ENCODE results near the gene PAX6. TPM values are rescaled to one million over a fixed set of nuclear protein-coding genes. Genes with fewer than 3 reads are reported as not detected.

The PAX6 gene
- total RNA-seq, 2 donors from 2014 or later: 0.39 TPM; not detected in 1

- Mint-ChIP-seq H3K9me3 (peaks cover 0 to 3% of the 10 kb centered on the region in 2 donors), H3K27ac (peak overlapping the region in 1 of 2 donors; percentile 86), H3K36me3 (peaks cover 0 to 35% of the 10 kb centered on the region in 2 donors)
- DNase-seq (ENCODE audit: low spot score in 2 of 2) (no peak), ATAC-seq (no peak)
These were observed 5.4 kb upstream of the PAX6 start for GRCh38 chr11:31816468-31817053.

- no peak for DNase-seq (ENCODE audit: low spot score in 2 of 2)
- peak overlapping the region in 1 of 2 donors; percentile 86 for H3K27ac Mint-ChIP-seq
- H3K9me3 Mint-ChIP-seq: no peaks in the 10 kb centered on the region
- peaks cover 0 to 33% of the 10 kb centered on the region in 2 donors for H3K36me3 Mint-ChIP-seq
- no peak for ATAC-seq
These were observed 4.8 kb upstream of the PAX6 start for GRCh38 chr11:31815711-31816467.

- H3K27ac Mint-ChIP-seq: no peak overlapping the region
- H3K9me3 Mint-ChIP-seq: no peaks in the 10 kb centered on the region
- peaks cover 0 to 41% of the 10 kb centered on the region in 2 donors for H3K36me3 Mint-ChIP-seq
- no peak for ATAC-seq
- DNase-seq (ENCODE audit: low spot score in 2 of 2): no peak
These were observed 3.2 kb upstream of the PAX6 start for GRCh38 chr11:31814176-31814868.

GRCh38 chr11:31813391-31814175 lies 2.5 kb upstream of the PAX6 start:
- H3K27ac Mint-ChIP-seq: no peak overlapping the region
- no peak for DNase-seq (ENCODE audit: low spot score in 2 of 2)
- H3K9me3 Mint-ChIP-seq: no peaks in the 10 kb centered on the region
- no peak for ATAC-seq
- peaks cover 0 to 46% of the 10 kb centered on the region in 2 donors for H3K36me3 Mint-ChIP-seq

- Mint-ChIP-seq H3K27ac (no peak overlapping the region), H3K9me3 (no peaks in the 10 kb centered on the region), H3K36me3 (peaks cover 0 to 50% of the 10 kb centered on the region in 2 donors)
- DNase-seq (ENCODE audit: low spot score in 2 of 2): no peak
- ATAC-seq: no peak
These were observed 1.6 kb upstream of the PAX6 start for GRCh38 chr11:31812383-31813381.

GRCh38 chr11:31809857-31810778 lies 1.0 kb downstream of the PAX6 start:
- DNase-seq (ENCODE audit: low spot score in 2 of 2) (no peak), ATAC-seq (peak in 1 of 2 donors; percentile 26)
- no peak overlapping the region for H3K27ac Mint-ChIP-seq
- H3K36me3 Mint-ChIP-seq: peaks cover 0 to 50% of the 10 kb centered on the region in 2 donors
- H3K9me3 Mint-ChIP-seq: no peaks in the 10 kb centered on the region

- no peaks in the 10 kb centered on the region for H3K9me3 Mint-ChIP-seq
- DNase-seq (ENCODE audit: low spot score in 2 of 2) (no peak), ATAC-seq (no peak)
- peaks cover 4 to 48% of the 10 kb centered on the region in 2 donors for H3K36me3 Mint-ChIP-seq
- no peak overlapping the region for H3K27ac Mint-ChIP-seq
These were observed 1.6 kb downstream of the PAX6 start for GRCh38 chr11:31809541-31809856.

GRCh38 chr11:31808721-31809540 lies 2.2 kb downstream of the PAX6 start:
- no peak for ATAC-seq
- DNase-seq (ENCODE audit: low spot score in 2 of 2): no peak
- Mint-ChIP-seq H3K9me3 (no peaks in the 10 kb centered on the region), H3K36me3 (peaks cover 7 to 54% of the 10 kb centered on the region in 2 donors), H3K27ac (no peak overlapping the region)

GRCh38 chr11:31807799-31808667 lies 3.1 kb downstream of the PAX6 start:
- Mint-ChIP-seq H3K36me3 (peaks cover 7 to 63% of the 10 kb centered on the region in 2 donors), H3K27ac (no peak overlapping the region), H3K9me3 (no peaks in the 10 kb centered on the region)
- DNase-seq (ENCODE audit: low spot score in 2 of 2): peak in 1 of 2 donors; percentile 2
- ATAC-seq: no peak

GRCh38 chr11:31806928-31807798 lies 4.0 kb downstream of the PAX6 start:
- peaks cover 7 to 67% of the 10 kb centered on the region in 2 donors for H3K36me3 Mint-ChIP-seq
- DNase-seq (ENCODE audit: low spot score in 2 of 2) (no peak), ATAC-seq (no peak)
- H3K27ac Mint-ChIP-seq: no peak overlapping the region
- H3K9me3 Mint-ChIP-seq: no peaks in the 10 kb centered on the region

- peaks cover 7 to 64% of the 10 kb centered on the region in 2 donors for H3K36me3 Mint-ChIP-seq
- H3K27ac Mint-ChIP-seq: no peak overlapping the region
- peaks cover 0 to under 1% of the 10 kb centered on the region in 2 donors for H3K9me3 Mint-ChIP-seq
- DNase-seq (ENCODE audit: low spot score in 2 of 2) (no peak), ATAC-seq (no peak)
These were observed 4.8 kb downstream of the PAX6 start for GRCh38 chr11:31806186-31806927.

- ATAC-seq (no peak), DNase-seq (ENCODE audit: low spot score in 2 of 2) (peak in 1 of 2 donors; percentile 6)
- Mint-ChIP-seq H3K9me3 (peaks cover 1 to 6% of the 10 kb centered on the region in 2 donors), H3K36me3 (peaks cover 9 to 66% of the 10 kb centered on the region in 2 donors), H3K27ac (no peak overlapping the region)
These were observed 5.4 kb downstream of the PAX6 start for GRCh38 chr11:31805629-31806185.

Measured in activated naive CD4-positive, alpha-beta T cell treated with anti-CD3 and anti-CD28 coated beads, Interleukin-2, amount 50 U/mL, for 72 hours (primary cell).